ENCODE results near the gene PPIG. TPM values are rescaled to one million over a fixed set of nuclear protein-coding genes. Genes with fewer than 3 reads are reported as not detected.

PPIG gene
- total and polyA plus RNA-seq, 9 of the 15 experiments (the other 6 are each of a cell fraction or from before 2014, with no cell fraction given): 52.5 to 166 (median 124) TPM

Other genes with a start within 250 kb of the PPIG start
Only the 7 nearest of the 10 such genes appear.
- gene BBS5, start 104.9 kb upstream of the PPIG start, total RNA-seq (2014; rRNA removed): 4.3 and 5.2 TPM in 2 replicates
- 4.7 and 4.8 TPM in 2 replicates for gene BBS5, start 104.9 kb upstream of the PPIG start, total RNA-seq (2014; rRNA removed; fragmentation: Illumina TruSeq; extraction: Trizol)
- 4.5 and 5.3 TPM in 2 replicates for gene BBS5, start 104.9 kb upstream of the PPIG start, total RNA-seq (2015; rRNA removed; fragmentation: Illumina TruSeq; extraction: Trizol)
- 5.0 and 6.5 TPM in 2 replicates for gene BBS5, start 104.9 kb upstream of the PPIG start, total RNA-seq (2021)
- gene BBS5, start 104.9 kb upstream of the PPIG start, polyA plus RNA-seq (2011; rRNA removed): 2.3 and 3.7 TPM in 2 replicates
- gene BBS5, start 104.9 kb upstream of the PPIG start, polyA plus RNA-seq (2014; fragmentation: Illumina TruSeq; extraction: Trizol): 3.4 and 5.5 TPM in 2 replicates
- 1 to 10 TPM in 1 of 2 experiments, under 1 TPM in 1; 0.48 to 1.4 TPM for gene BBS5, start 104.9 kb upstream of the PPIG start, polyA plus RNA-seq (2014; fragmentation: Nextera tagmentation; extraction: Ambion mirVana)
- 6.9 and 7.1 TPM in 2 replicates for gene BBS5, start 104.9 kb upstream of the PPIG start, polyA plus RNA-seq (2014; rRNA removed)
- 0.05 TPM in 1 of 2 replicates, not detected in the other for gene KLHL41, start 74.6 kb upstream of the PPIG start, total RNA-seq (2014; rRNA removed)
- gene KLHL41, start 74.6 kb upstream of the PPIG start, total RNA-seq (2014; rRNA removed; fragmentation: Illumina TruSeq; extraction: Trizol): 0.06 and 0.11 TPM in 2 replicates
- gene KLHL41, start 74.6 kb upstream of the PPIG start, total RNA-seq (2015; rRNA removed; fragmentation: Illumina TruSeq; extraction: Trizol): 0.19 and 0.22 TPM in 2 replicates
- 0.09 TPM in 1 of 2 replicates, not detected in the other for gene KLHL41, start 74.6 kb upstream of the PPIG start, total RNA-seq (2021)
- gene KLHL41, start 74.6 kb upstream of the PPIG start, polyA plus RNA-seq (2011; rRNA removed): 0.08 and 0.15 TPM in 2 replicates
- 0.09 and 0.14 TPM in 2 replicates for gene KLHL41, start 74.6 kb upstream of the PPIG start, polyA plus RNA-seq (2014; fragmentation: Illumina TruSeq; extraction: Trizol)
- gene KLHL41, start 74.6 kb upstream of the PPIG start, polyA plus RNA-seq (2014; fragmentation: Nextera tagmentation; extraction: Ambion mirVana): under 1 TPM; 0.08 to 0.13 TPM
- gene KLHL41, start 74.6 kb upstream of the PPIG start, polyA plus RNA-seq (2014; rRNA removed): 0.03 and 1.5 TPM in 2 replicates
- 54.2 and 63.5 TPM in 2 replicates for gene FASTKD1, start 10.5 kb upstream of the PPIG start, total RNA-seq (2014; rRNA removed)
- gene FASTKD1, start 10.5 kb upstream of the PPIG start, total RNA-seq (2014; rRNA removed; fragmentation: Illumina TruSeq; extraction: Trizol): 134 and 152 TPM in 2 replicates
- 111 and 119 TPM in 2 replicates for gene FASTKD1, start 10.5 kb upstream of the PPIG start, total RNA-seq (2015; rRNA removed; fragmentation: Illumina TruSeq; extraction: Trizol)
- 90.0 and 114 TPM in 2 replicates for gene FASTKD1, start 10.5 kb upstream of the PPIG start, total RNA-seq (2021)
- gene FASTKD1, start 10.5 kb upstream of the PPIG start, polyA plus RNA-seq (2011; rRNA removed): 93.3 and 125 TPM in 2 replicates
- 83.6 and 89.9 TPM in 2 replicates for gene FASTKD1, start 10.5 kb upstream of the PPIG start, polyA plus RNA-seq (2014; fragmentation: Illumina TruSeq; extraction: Trizol)
- 100 to 1,000 TPM; 121 to 132 TPM for gene FASTKD1, start 10.5 kb upstream of the PPIG start, polyA plus RNA-seq (2014; fragmentation: Nextera tagmentation; extraction: Ambion mirVana)
- gene FASTKD1, start 10.5 kb upstream of the PPIG start, polyA plus RNA-seq (2014; rRNA removed): 117 and 129 TPM in 2 replicates
- gene CFAP210, start 110.1 kb downstream of the PPIG start, total RNA-seq (2014; rRNA removed): 1.1 and 1.2 TPM in 2 replicates
- 1.9 and 2.6 TPM in 2 replicates for gene CFAP210, start 110.1 kb downstream of the PPIG start, total RNA-seq (2014; rRNA removed; fragmentation: Illumina TruSeq; extraction: Trizol)
- gene CFAP210, start 110.1 kb downstream of the PPIG start, total RNA-seq (2015; rRNA removed; fragmentation: Illumina TruSeq; extraction: Trizol): 3.6 and 3.8 TPM in 2 replicates
- gene CFAP210, start 110.1 kb downstream of the PPIG start, total RNA-seq (2021): 0.63 and 1.00 TPM in 2 replicates
- gene CFAP210, start 110.1 kb downstream of the PPIG start, polyA plus RNA-seq (2011; rRNA removed): 0.49 and 0.75 TPM in 2 replicates
- gene CFAP210, start 110.1 kb downstream of the PPIG start, polyA plus RNA-seq (2014; fragmentation: Illumina TruSeq; extraction: Trizol): 2.4 and 2.5 TPM in 2 replicates
- gene CFAP210, start 110.1 kb downstream of the PPIG start, polyA plus RNA-seq (2014; fragmentation: Nextera tagmentation; extraction: Ambion mirVana): 1 to 10 TPM; 1.2 to 1.3 TPM
- gene CFAP210, start 110.1 kb downstream of the PPIG start, polyA plus RNA-seq (2014; rRNA removed): 1.7 and 1.8 TPM in 2 replicates
- gene PHOSPHO2, start 110.1 kb downstream of the PPIG start, total RNA-seq (2014; rRNA removed): 10.0 and 13.4 TPM in 2 replicates
- 12.3 and 12.6 TPM in 2 replicates for gene PHOSPHO2, start 110.1 kb downstream of the PPIG start, total RNA-seq (2014; rRNA removed; fragmentation: Illumina TruSeq; extraction: Trizol)
- gene PHOSPHO2, start 110.1 kb downstream of the PPIG start, total RNA-seq (2015; rRNA removed; fragmentation: Illumina TruSeq; extraction: Trizol): 9.4 and 9.9 TPM in 2 replicates
- gene PHOSPHO2, start 110.1 kb downstream of the PPIG start, total RNA-seq (2021): 10.2 and 11.7 TPM in 2 replicates
- gene PHOSPHO2, start 110.1 kb downstream of the PPIG start, polyA plus RNA-seq (2011; rRNA removed): 8.4 and 12.5 TPM in 2 replicates
- gene PHOSPHO2, start 110.1 kb downstream of the PPIG start, polyA plus RNA-seq (2014; fragmentation: Illumina TruSeq; extraction: Trizol): 9.1 and 9.4 TPM in 2 replicates
- gene PHOSPHO2, start 110.1 kb downstream of the PPIG start, polyA plus RNA-seq (2014; fragmentation: Nextera tagmentation; extraction: Ambion mirVana): 1 to 10 TPM; 7.8 to 8.9 TPM
- 14.0 and 19.1 TPM in 2 replicates for gene PHOSPHO2, start 110.1 kb downstream of the PPIG start, polyA plus RNA-seq (2014; rRNA removed)
- 20.0 and 31.5 TPM in 2 replicates for gene KLHL23, start 149.5 kb downstream of the PPIG start, total RNA-seq (2014; rRNA removed)
- 41.5 and 46.8 TPM in 2 replicates for gene KLHL23, start 149.5 kb downstream of the PPIG start, total RNA-seq (2014; rRNA removed; fragmentation: Illumina TruSeq; extraction: Trizol)
- gene KLHL23, start 149.5 kb downstream of the PPIG start, total RNA-seq (2015; rRNA removed; fragmentation: Illumina TruSeq; extraction: Trizol): 34.4 and 39.1 TPM in 2 replicates
- gene KLHL23, start 149.5 kb downstream of the PPIG start, total RNA-seq (2021): 22.9 and 25.7 TPM in 2 replicates
- gene KLHL23, start 149.5 kb downstream of the PPIG start, polyA plus RNA-seq (2011; rRNA removed): 53.7 and 58.0 TPM in 2 replicates
- 27.4 and 29.6 TPM in 2 replicates for gene KLHL23, start 149.5 kb downstream of the PPIG start, polyA plus RNA-seq (2014; fragmentation: Illumina TruSeq; extraction: Trizol)
- 1 to 10 TPM; 6.6 to 7.9 TPM for gene KLHL23, start 149.5 kb downstream of the PPIG start, polyA plus RNA-seq (2014; fragmentation: Nextera tagmentation; extraction: Ambion mirVana)
- gene KLHL23, start 149.5 kb downstream of the PPIG start, polyA plus RNA-seq (2014; rRNA removed): 21.6 and 22.4 TPM in 2 replicates
- gene SSB, start 214.5 kb downstream of the PPIG start, total RNA-seq (2014; rRNA removed): 377 and 430 TPM in 2 replicates
- 515 and 616 TPM in 2 replicates for gene SSB, start 214.5 kb downstream of the PPIG start, total RNA-seq (2014; rRNA removed; fragmentation: Illumina TruSeq; extraction: Trizol)
- gene SSB, start 214.5 kb downstream of the PPIG start, total RNA-seq (2015; rRNA removed; fragmentation: Illumina TruSeq; extraction: Trizol): 455 and 503 TPM in 2 replicates
- 317 TPM in 2 replicates for gene SSB, start 214.5 kb downstream of the PPIG start, total RNA-seq (2021)
- 261 and 430 TPM in 2 replicates for gene SSB, start 214.5 kb downstream of the PPIG start, polyA plus RNA-seq (2011; rRNA removed)
- gene SSB, start 214.5 kb downstream of the PPIG start, polyA plus RNA-seq (2014; fragmentation: Illumina TruSeq; extraction: Trizol): 466 and 619 TPM in 2 replicates
- 100 to 1,000 TPM; 631 to 849 TPM for gene SSB, start 214.5 kb downstream of the PPIG start, polyA plus RNA-seq (2014; fragmentation: Nextera tagmentation; extraction: Ambion mirVana)
- 618 and 712 TPM in 2 replicates for gene SSB, start 214.5 kb downstream of the PPIG start, polyA plus RNA-seq (2014; rRNA removed)